Mesendoderm (in vitro differentiated cells): ENCODE results near the gene ZG16B.

ENCODE experiments used
- DNase-seq: peaks from one replicate; pipeline ENCODE4 v3.0.0; 2013
- H2AK5ac ChIP-seq: 2 replicates; pipeline ENCODE4 v1.6.1; 2013; ENCODE audit warnings: low read length, inconsistent platforms
- H2BK120ac ChIP-seq: 2 replicates; pipeline ENCODE4 v1.6.1; 2013; ENCODE audit warnings: low read depth, mild to moderate bottlenecking, low read length, moderate library complexity, mixed read lengths
- H2BK15ac ChIP-seq: replicated peaks from 2 replicates; pipeline ENCODE4 v1.6.1; 2013; ENCODE audit warnings: low read depth, mild to moderate bottlenecking, moderate library complexity
- H2BK5ac ChIP-seq: 2 replicates; pipeline ENCODE4 v1.6.1; 2013; ENCODE audit warnings: low read length, inconsistent platforms
- H3K18ac ChIP-seq: 2 replicates; pipeline ENCODE4 v1.6.1; 2013; ENCODE audit warnings: mild to moderate bottlenecking, low read length, mixed read lengths
- H3K23ac ChIP-seq: one replicate; pipeline ENCODE4 v1.6.1; 2013; ENCODE audit warnings: low read length
- H3K27ac ChIP-seq: 2 replicates; pipeline ENCODE4 v1.5.1; 2013; ENCODE audit warnings: low read depth, mild to moderate bottlenecking, inconsistent platforms, low read length, moderate library complexity
- H3K27me3 ChIP-seq: 2 replicates; pipeline ENCODE4 v1.6.1; 2013; ENCODE audit warnings: low read length, control low read depth, mild to moderate bottlenecking, inconsistent platforms; ENCODE audit not compliant: insufficient read depth, poor library complexity
- H3K36me3 ChIP-seq: 2 replicates; pipeline ENCODE4 v1.6.1; 2013; ENCODE audit warnings: low read length, inconsistent platforms; ENCODE audit not compliant: control insufficient read depth, insufficient read depth
- H3K4ac ChIP-seq: one replicate; pipeline ENCODE4 v1.6.1; 2013; ENCODE audit warnings: low read depth, mild to moderate bottlenecking, low read length, moderate library complexity
- H3K4me1 ChIP-seq: 2 replicates; pipeline ENCODE4 v1.6.1; 2013; ENCODE audit warnings: low read depth, low read length, inconsistent platforms; ENCODE audit not compliant: control insufficient read depth
- H3K4me2 ChIP-seq: 2 replicates; pipeline ENCODE4 v1.6.1; 2013; ENCODE audit warnings: low read length
- H3K4me3 ChIP-seq: 2 replicates; pipeline ENCODE4 v1.5.1; 2013; ENCODE audit warnings: mild to moderate bottlenecking, low read length
- H3K56ac ChIP-seq: one replicate; pipeline ENCODE4 v1.6.1; 2013; ENCODE audit warnings: low read length
- H3K79me1 ChIP-seq: 2 replicates; pipeline ENCODE4 v1.6.1; 2013; ENCODE audit warnings: low read length, inconsistent platforms
- H3K79me2 ChIP-seq: 2 replicates; pipeline ENCODE4 v1.6.1; 2013; ENCODE audit warnings: mild to moderate bottlenecking, low read length; ENCODE audit not compliant: control insufficient read depth, insufficient read depth
- H3K9ac ChIP-seq: 2 replicates; pipeline ENCODE4 v1.6.1; 2013; ENCODE audit warnings: low read length, inconsistent platforms
- H4K5ac ChIP-seq: one replicate; pipeline ENCODE4 v1.6.1; 2013; ENCODE audit warnings: low read length
- H4K8ac ChIP-seq: one replicate; pipeline ENCODE4 v1.6.1; 2013; ENCODE audit warnings: low read depth, mild to moderate bottlenecking, control low read depth, low read length, moderate library complexity
- WGBS: extraction: QIAGEN DNeasy Blood & Tissue Kit; methylation state at CpG from one replicate; pipeline ENCODE4 v1.1.7; 2013; ENCODE audit warnings: low lambda C conversion rate, missing lambda C conversion rate; ENCODE audit not compliant: insufficient coverage; ENCODE audit errors: extremely low coverage; 5-methylcytosine and 5-hydroxymethylcytosine counted together

ZG16B gene

DNA sequence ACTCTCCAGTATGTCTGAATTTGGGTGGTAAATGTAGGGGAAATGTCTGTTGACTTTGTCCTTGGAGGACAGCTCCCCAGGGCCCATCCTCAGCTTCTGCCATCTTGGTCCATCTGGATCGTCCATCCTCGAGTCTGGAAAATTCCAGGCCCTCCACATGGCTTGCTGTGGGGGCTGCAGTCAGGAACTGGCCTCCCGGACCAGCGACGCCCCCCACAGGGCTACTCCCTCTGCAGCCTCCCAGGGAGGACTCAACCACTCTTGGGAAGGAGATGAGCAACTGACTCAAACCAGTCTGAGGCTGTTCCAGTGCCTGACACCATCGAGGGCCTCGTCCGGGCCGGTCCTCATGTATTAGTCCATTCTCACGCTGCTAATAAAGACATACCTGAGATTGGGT is 5.5 kb upstream of the ZG16B start:
- no peaks in the 10 kb centered on the region for H3K79me1 ChIP-seq
- no peak overlapping the region for H2BK120ac ChIP-seq
- no peak overlapping the region for H3K4ac ChIP-seq
- H2BK5ac ChIP-seq: no peak overlapping the region
- no peak overlapping the region for H3K56ac ChIP-seq
- DNase-seq: no peak
- H3K36me3 ChIP-seq: no peaks in the 10 kb centered on the region
- H3K27me3 ChIP-seq: no peaks in the 10 kb centered on the region
- H3K4me3 ChIP-seq: no peak overlapping the region
- H3K4me1 ChIP-seq: no peaks in the 10 kb centered on the region
- H3K23ac ChIP-seq: no peak overlapping the region
- no peaks in the 10 kb centered on the region for H3K79me2 ChIP-seq
- no peak overlapping the region for H3K27ac ChIP-seq
- no peak overlapping the region for H2AK5ac ChIP-seq
- no peak overlapping the region for H4K5ac ChIP-seq
- H3K9ac ChIP-seq: no peak overlapping the region
- no peak overlapping the region for H3K4me2 ChIP-seq
- H4K8ac ChIP-seq: no peak overlapping the region
- H3K18ac ChIP-seq: no peak overlapping the region
- no CpG with 5 or more reads among the region's 10 CpGs for WGBS
- H2BK15ac ChIP-seq: no peak overlapping the region

- no peak for DNase-seq
- H3K79me2 ChIP-seq: no peaks in the 10 kb centered on the region
- H3K56ac ChIP-seq: no peak overlapping the region
- H3K18ac ChIP-seq: no peak overlapping the region
- no peak overlapping the region for H4K5ac ChIP-seq
- no peaks in the 10 kb centered on the region for H3K4me1 ChIP-seq
- no peak overlapping the region for H2BK15ac ChIP-seq
- H2BK120ac ChIP-seq: no peak overlapping the region
- no peak overlapping the region for H3K4ac ChIP-seq
- WGBS: no CpG with 5 or more reads among the region's 26 CpGs
- no peaks in the 10 kb centered on the region for H3K27me3 ChIP-seq
- no peaks in the 10 kb centered on the region for H3K79me1 ChIP-seq
- no peak overlapping the region for H3K9ac ChIP-seq
- H3K36me3 ChIP-seq: no peaks in the 10 kb centered on the region
- no peak overlapping the region for H3K27ac ChIP-seq
- H3K4me2 ChIP-seq: no peak overlapping the region
- no peak overlapping the region for H2BK5ac ChIP-seq
- H4K8ac ChIP-seq: no peak overlapping the region
- no peak overlapping the region for H2AK5ac ChIP-seq
- H3K23ac ChIP-seq: no peak overlapping the region
- H3K4me3 ChIP-seq: no peak overlapping the region
Measured at GRCh38 chr16:2825049-2825742, 4.9 kb upstream of the ZG16B start.

DNA sequence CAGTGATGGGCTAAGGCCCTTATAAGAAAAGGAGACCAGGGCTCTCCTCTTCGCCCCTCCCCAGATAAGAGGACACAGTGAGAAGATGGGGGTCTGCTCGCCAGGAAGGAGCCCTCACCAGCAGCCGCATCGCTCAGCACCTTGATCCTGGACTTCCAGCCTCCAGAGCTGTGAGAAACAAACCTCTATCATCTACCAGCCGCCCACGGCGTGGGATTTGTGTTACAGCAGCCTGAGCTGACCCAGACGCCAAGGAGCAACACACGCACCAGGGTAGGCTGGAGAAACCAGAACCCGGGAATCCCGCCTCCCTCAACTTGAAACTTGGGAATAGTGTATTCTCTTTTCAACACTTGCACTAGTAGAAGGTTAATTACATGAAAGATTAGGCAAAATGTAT is 4.2 kb upstream of the ZG16B start:
- Histone ChIP-seq H3K27me3 (no peaks in the 10 kb centered on the region), H3K27ac (no peak overlapping the region), H3K4me3 (no peak overlapping the region), H2AK5ac (no peak overlapping the region), H2BK15ac (no peak overlapping the region), H2BK120ac (no peak overlapping the region), H3K4ac (no peak overlapping the region), H4K8ac (no peak overlapping the region), H3K36me3 (no peaks in the 10 kb centered on the region), H2BK5ac (no peak overlapping the region), H4K5ac (no peak overlapping the region), H3K4me1 (no peaks in the 10 kb centered on the region), H3K9ac (no peak overlapping the region), H3K79me2 (no peaks in the 10 kb centered on the region), H3K18ac (no peak overlapping the region), H3K79me1 (no peaks in the 10 kb centered on the region), H3K56ac (no peak overlapping the region), H3K4me2 (no peak overlapping the region), H3K23ac (no peak overlapping the region)
- no peak for DNase-seq
- WGBS: no CpG with 5 or more reads among the region's 11 CpGs

DNA sequence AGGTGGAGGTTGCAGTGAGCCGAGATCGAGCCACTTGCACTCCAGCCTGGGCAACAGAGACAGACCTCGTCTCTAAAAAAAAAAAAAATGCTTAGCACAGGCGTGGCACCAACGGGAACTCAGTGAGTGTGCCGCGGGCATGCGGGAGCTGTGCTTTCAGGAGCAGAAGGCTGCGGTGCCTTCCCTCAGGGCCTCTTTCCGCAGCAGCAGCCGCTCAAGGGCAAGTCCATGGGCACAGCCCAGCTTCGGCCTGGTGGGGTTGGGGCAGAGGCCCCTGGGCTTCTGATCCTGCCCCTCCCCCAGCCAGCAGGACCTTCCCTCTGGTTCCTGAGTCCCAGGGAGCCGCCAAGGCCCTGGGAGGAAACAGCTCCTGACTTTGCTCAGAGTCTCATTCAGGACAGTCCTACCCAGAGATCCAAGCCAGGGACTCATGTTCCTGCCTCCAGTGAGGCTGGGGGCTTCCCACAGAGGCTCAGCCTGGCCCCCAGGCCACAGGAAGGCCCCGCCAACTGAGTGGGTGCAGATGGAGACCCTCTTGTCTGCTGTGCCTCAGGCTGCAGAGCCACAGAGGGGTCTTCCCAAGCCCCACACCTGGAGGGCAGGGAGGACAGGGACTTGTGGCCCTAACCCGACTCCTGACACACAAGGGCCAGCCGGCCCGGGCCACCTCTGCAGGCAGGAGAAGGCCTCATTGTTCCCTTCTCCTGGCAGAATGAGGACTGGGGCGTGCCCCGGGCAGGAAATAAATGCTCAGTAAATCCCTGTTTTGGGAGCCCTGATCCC is 3.3 kb upstream of the ZG16B start:
- Histone ChIP-seq H4K8ac (no peak overlapping the region), H3K27ac (no peak overlapping the region), H3K4me3 (no peak overlapping the region), H3K18ac (no peak overlapping the region), H2BK120ac (no peak overlapping the region), H3K36me3 (no peaks in the 10 kb centered on the region), H2BK5ac (no peak overlapping the region), H3K4me2 (no peak overlapping the region), H3K27me3 (no peaks in the 10 kb centered on the region), H3K9ac (no peak overlapping the region), H3K79me1 (no peaks in the 10 kb centered on the region), H3K4ac (no peak overlapping the region), H4K5ac (no peak overlapping the region), H3K23ac (no peak overlapping the region), H3K56ac (no peak overlapping the region), H2AK5ac (no peak overlapping the region), H3K4me1 (no peaks in the 10 kb centered on the region), H3K79me2 (no peaks in the 10 kb centered on the region), H2BK15ac (no peak overlapping the region)
- DNase-seq: no peak
- no CpG with 5 or more reads among the region's 19 CpGs for WGBS

- Histone ChIP-seq H3K4me3 (no peak overlapping the region), H2BK15ac (no peak overlapping the region), H4K5ac (no peak overlapping the region), H3K18ac (no peak overlapping the region), H3K36me3 (no peaks in the 10 kb centered on the region), H2BK120ac (no peak overlapping the region), H3K56ac (no peak overlapping the region), H3K4me1 (no peaks in the 10 kb centered on the region), H3K4ac (no peak overlapping the region), H3K27ac (no peak overlapping the region), H3K9ac (no peak overlapping the region), H3K4me2 (no peak overlapping the region), H2AK5ac (no peak overlapping the region), H2BK5ac (no peak overlapping the region), H3K23ac (no peak overlapping the region), H3K27me3 (no peaks in the 10 kb centered on the region), H3K79me1 (no peaks in the 10 kb centered on the region), H4K8ac (no peak overlapping the region), H3K79me2 (no peaks in the 10 kb centered on the region)
- no CpG with 5 or more reads among the region's 15 CpGs for WGBS
- no peak for DNase-seq
Measured at GRCh38 chr16:2827374-2827791, 2.7 kb upstream of the ZG16B start.
